HepG2 (cell line): ENCODE measurements around the gene ATP5MC2. TPM values are rescaled to one million over a fixed set of nuclear protein-coding genes. Genes with fewer than 3 reads are reported as not detected.

ENCODE experiments used
- ATAC-seq: fragments of 200-7000 bp; cut with Tn5 transposase; 3 replicates; pipeline ENCODE4 v1.9.1; 2020; ENCODE audit warnings: mild to moderate bottlenecking, moderate library complexity
- BruUV-seq: library from RNA; stranded (reverse); fragments of 400-500 nt; replicated peaks from 2 replicates; lab custom pipeline; 2021; lab: Mats Ljungman, UMichigan
- CTCF ChIA-PET: fragments of 300-600 bp; formaldehyde crosslinking; extraction: SDS; loops from one replicate; lab custom pipeline; 2021; ENCODE audit warnings: low total read pairs, inconsistent platforms, low intra/inter-chr PET ratio; lab: Yijun Ruan, JAX
- POLR2A ChIA-PET: fragments of 350-600 bp; sonication (Branson Sonifier 250); formaldehyde crosslinking; loops from one replicate; lab custom pipeline; 2020; ENCODE audit warnings: antibody characterized with exemption, inconsistent platforms; lab: Yijun Ruan, JAX
- DNase-seq: peaks from one replicate; pipeline ENCODE4 v3.0.0-alpha.2; 2015; ENCODE audit warnings: low spot score
- FAIRE-seq: peaks from 3 replicates; lab custom pipeline; 2011; peaks lifted over from hg19 to GRCh38; lab: Jason Lieb, UNC
- H2AFZ ChIP-seq: one replicate; pipeline ENCODE4 v1.6.1; 2011; ENCODE audit warnings: low read length, inconsistent platforms
- H3K27ac ChIP-seq: fragments of 300-600 bp; 3 replicates; pipeline ENCODE4 v1.8.0; 2011; ENCODE audit warnings: mixed run types, mild to moderate bottlenecking, mixed read lengths, low read length, inconsistent platforms; ENCODE audit not compliant: insufficient read depth; ENCODE audit errors: extremely low read length
- H3K27me3 ChIP-seq, 2 experiments: fragments of 200-600 bp in 1 of 2; 2 replicates in 1 of 2; 3 replicates in 1 of 2; pipeline versions ENCODE4 v1.6.0 to v1.8.0; 2011; ENCODE audit warnings: low read length in 2 of 2, mild to moderate bottlenecking in 2 of 2, moderate library complexity in 2 of 2, inconsistent platforms in 1 of 2; ENCODE audit not compliant: insufficient read depth in 2 of 2, control insufficient read depth in 1 of 2
- H3K36me3 ChIP-seq, 2 experiments: fragments of 200-600 bp in 1 of 2; replicated peaks in 1 of 2; 2 replicates in 1 of 2; 3 replicates in 1 of 2; pipeline versions ENCODE4 v1.5.1 to v1.8.0; 2011; ENCODE audit warnings: low read length in 2 of 2, inconsistent platforms in 1 of 2; ENCODE audit not compliant: insufficient read depth in 2 of 2, control insufficient read depth in 1 of 2
- H3K4me1 ChIP-seq: 2 replicates; pipeline ENCODE4 v1.5.1; 2012; ENCODE audit warnings: low read length, inconsistent platforms; ENCODE audit not compliant: insufficient read depth
- H3K4me2 ChIP-seq: 2 replicates; pipeline ENCODE4 v1.6.0; 2011; ENCODE audit warnings: low read depth, low read length, inconsistent platforms
- H3K4me3 ChIP-seq, 3 experiments: fragments of 200-600 bp in 1 of 3; sonication (generic), shearing (Covaris generic) in 1 of 3; replicated peaks in 1 of 3; 2 replicates each; pipeline ENCODE4 v1.5.1; 2011 to 2016; ENCODE audit warnings: low read length in 3 of 3, inconsistent platforms in 2 of 3, low read depth in 2 of 3, mild to moderate bottlenecking in 2 of 3, control low read depth in 1 of 3, mixed read lengths in 1 of 3; ENCODE audit not compliant: insufficient read depth in 1 of 3
- H3K79me2 ChIP-seq: one replicate; pipeline ENCODE4 v1.6.1; 2011; ENCODE audit warnings: low read length, inconsistent platforms; ENCODE audit not compliant: insufficient read depth
- H3K9ac ChIP-seq: 2 replicates; pipeline ENCODE4 v1.6.0; 2011; ENCODE audit warnings: mild to moderate bottlenecking, low read depth, low read length, inconsistent platforms; ENCODE audit not compliant: insufficient read depth
- H3K9me3 ChIP-seq: 2 replicates; pipeline ENCODE4 v1.5.1; 2012; ENCODE audit warnings: mild to moderate bottlenecking, low read length
- H4K20me1 ChIP-seq: 2 replicates; pipeline ENCODE4 v1.6.0; 2011; ENCODE audit warnings: inconsistent platforms, mild to moderate bottlenecking, low read length, moderate library complexity; ENCODE audit not compliant: insufficient read depth
- CHD2 ChIP-seq: IDR thresholded peaks from 2 replicates; pipeline ENCODE4 v1.6.1; 2011; ENCODE audit warnings: low read depth, low read length, improper control_type of control experiment
- FOXJ3 ChIP-seq: sonication (generic); formaldehyde crosslinking; IDR thresholded peaks from 2 replicates; pipeline ENCODE4 v1.4.0; 2020; ENCODE audit warnings: missing genetic modification reagents, mild to moderate bottlenecking, borderline replicate concordance
- PAWR ChIP-seq: sonication (generic); formaldehyde crosslinking; IDR thresholded peaks from 2 replicates; pipeline ENCODE4 v1.4.0; 2020; ENCODE audit warnings: missing genetic modification reagents, mild to moderate bottlenecking, borderline replicate concordance
- REPIN1 ChIP-seq: sonication (generic); formaldehyde crosslinking; IDR thresholded peaks from 2 replicates; pipeline ENCODE4 v1.8.0; 2022; ENCODE audit warnings: missing genetic modification reagents, low read depth, mild to moderate bottlenecking, borderline replicate concordance
- RXRA ChIP-seq: sonication (generic); formaldehyde crosslinking; IDR thresholded peaks from 2 replicates; pipeline ENCODE4 v1.5.1; 2020; ENCODE audit warnings: missing genetic modification reagents
- SIN3B ChIP-seq: fragments of 150-350 bp; IDR thresholded peaks from 2 replicates; pipeline ENCODE4 v1.6.1; 2014; ENCODE audit warnings: low read length
- SOX13 ChIP-seq, 3 experiments: fragments of 450-650 bp in 1 of 3; sonication (generic) in 1 of 3; formaldehyde crosslinking in 1 of 3; IDR thresholded peaks in 2 of 3; conservative IDR thresholded peaks in 1 of 3; 2 replicates each; pipeline versions ENCODE4 v1.5.0 to v1.6.1; 2016 to 2020; ENCODE audit warnings: antibody characterized with exemption in 1 of 3, mild to moderate bottlenecking in 1 of 3, missing compliant biosample characterization in 1 of 3, missing genetic modification reagents in 1 of 3, moderate library complexity in 1 of 3
- THAP11 ChIP-seq: IDR thresholded peaks from 2 replicates; pipeline ENCODE4 v1.6.1; 2016; ENCODE audit warnings: missing biosample characterization, missing genetic modification reagents
- ZC3H4 ChIP-seq: sonication (generic); formaldehyde crosslinking; IDR thresholded peaks from 2 replicates; pipeline ENCODE4 v1.4.0; 2020; ENCODE audit warnings: missing genetic modification reagents, borderline replicate concordance
- ZNF136 ChIP-seq: sonication (generic); formaldehyde crosslinking; IDR thresholded peaks from 2 replicates; pipeline ENCODE4 v1.8.1; 2022; ENCODE audit warnings: low read depth, mild to moderate bottlenecking, moderate library complexity, missing genetic modification reagents
- ZNF180 ChIP-seq: sonication (generic); formaldehyde crosslinking; IDR thresholded peaks from 2 replicates; pipeline ENCODE4 v1.4.0; 2020; ENCODE audit warnings: low read depth, missing genetic modification reagents, borderline replicate concordance
- ZNF335 ChIP-seq: sonication (generic); formaldehyde crosslinking; IDR thresholded peaks from 2 replicates; pipeline ENCODE4 v1.4.0; 2020; ENCODE audit warnings: missing genetic modification reagents
- ZNF501 ChIP-seq: sonication (generic); formaldehyde crosslinking; IDR thresholded peaks from 2 replicates; pipeline ENCODE4 v1.5.1; 2020; ENCODE audit warnings: mild to moderate bottlenecking, moderate library complexity, missing genetic modification reagents
- ZNF678 ChIP-seq: sonication (generic); formaldehyde crosslinking; IDR thresholded peaks from 2 replicates; pipeline ENCODE4 v1.4.0; 2020; ENCODE audit warnings: mild to moderate bottlenecking, missing genetic modification reagents
- ZNF720 ChIP-seq: sonication (generic); formaldehyde crosslinking; IDR thresholded peaks from 2 replicates; pipeline ENCODE4 v1.4.0; 2020; ENCODE audit warnings: missing genetic modification reagents
- ZSCAN20 ChIP-seq: sonication (generic); formaldehyde crosslinking; IDR thresholded peaks from 2 replicates; pipeline ENCODE4 v1.4.0; 2020; ENCODE audit warnings: missing genetic modification reagents, mild to moderate bottlenecking, borderline replicate concordance
- ZSCAN29 ChIP-seq: sonication (generic); formaldehyde crosslinking; conservative IDR thresholded peaks from 2 replicates; pipeline ENCODE4 v1.4.0; 2020; ENCODE audit warnings: mild to moderate bottlenecking, missing genetic modification reagents
- ZSCAN9 ChIP-seq: IDR thresholded peaks from 2 replicates; pipeline ENCODE4 v1.6.1; 2016; ENCODE audit warnings: borderline replicate concordance
- WGBS: methylation state at CpG from one replicate; pipeline ENCODE4 v1.1.6; 2017; ENCODE audit warnings: low lambda C conversion rate; 5-methylcytosine and 5-hydroxymethylcytosine counted together
- in situ Hi-C: cut with HindIII; loops from 2 replicates; pipeline ENCODE4 v1.10.0; 2017; ENCODE audit warnings: low pct_unique_long_range_greater_than_20kb; ENCODE audit not compliant: extremely low pct_ligation_motif_present
- intact Hi-C: fragments of 100-400 bp; cut with micrococcal nuclease; formaldehyde crosslinking; loops from one replicate; pipeline ENCODE4 v1.10.0; 2022; ENCODE audit not compliant: unreplicated experiment
- polyA plus RNA-seq, 8 experiments: library from polyadenylated mRNA; depleted of rRNA in 3 of 8; stranded (reverse) in 7 of 8; unstranded in 1 of 8; fragments of >200 nt; fragmentation: Illumina TruSeq in 4 of 8; extraction: Trizol in 4 of 8; gene quantifications; 2 replicates each; pipeline versions ENCODE4 v1.2.1 to v1.2.3, GENCODE V29; 2011 to 2016; ENCODE audit warnings: low read depth in 4 of 8, missing spikeins in 1 of 8, mixed read lengths in 1 of 8; ENCODE audit not compliant: insufficient read depth in 1 of 8
- total RNA-seq, 5 experiments: library from RNA; depleted of rRNA; stranded (reverse); fragments of >200 nt; fragmentation: Illumina TruSeq; extraction: Trizol; gene quantifications; 2 replicates each; pipeline ENCODE4 v1.2.3, GENCODE V29; 2016; ENCODE audit warnings: low read depth in 1 of 5
- TF ChIP-seq, protein P1 (sequence below): sonication (generic); formaldehyde crosslinking; IDR thresholded peaks from 2 replicates; pipeline ENCODE4 v1.5.1; 2020; ENCODE audit warnings: missing genetic modification reagents, mild to moderate bottlenecking, borderline replicate concordance

The ATP5MC2 gene
- total and polyA plus RNA-seq, 2 of the 13 experiments (the other 11 are each of a cell fraction or from before 2014, with no cell fraction given) = 230 to 257 TPM

DNA sequence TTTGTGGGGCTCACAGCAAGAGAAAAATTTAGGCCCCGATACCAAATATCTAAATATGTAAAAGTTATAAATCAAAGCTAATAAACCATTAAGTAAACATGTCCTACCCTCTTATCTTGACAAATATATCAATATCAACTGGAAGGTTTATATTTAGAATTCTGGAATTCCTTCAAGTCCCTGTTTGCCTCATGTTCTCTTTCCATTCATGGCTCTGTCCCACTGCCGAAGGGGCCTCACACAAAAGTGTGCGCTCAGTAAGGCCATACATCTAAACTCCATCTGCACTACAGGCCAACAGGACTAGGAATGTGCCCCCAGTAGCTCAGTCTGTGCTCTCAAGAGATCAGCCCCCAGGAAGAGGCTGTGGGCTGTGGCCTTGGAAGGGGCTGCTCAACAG lies 10.6 kb upstream of the ATP5MC2 start:
- Histone ChIP-seq H3K79me2 (no peaks in the 10 kb centered on the region), H4K20me1 (no peaks in the 10 kb centered on the region), H3K4me1 (no peaks in the 10 kb centered on the region), H3K36me3 (no peaks in the 10 kb centered on the region), H3K27me3 (no peaks in the 10 kb centered on the region; a peak in 2 of 5 replicates)
- no TSS peak for BruUV-seq
- WGBS = 51% methylated on average over 3 of the region's 3 CpGs
- FAIRE-seq = no peak
- intact Hi-C loops = no loop called here
- TF ChIP-seq REPIN1 (CRISPR knock-in tag) (no peak), ZNF720 (CRISPR knock-in tag) (no peak), THAP11 (CRISPR knock-in tag) (no peak), ZSCAN9 (no peak), ZC3H4 (CRISPR knock-in tag) (no peak), ZNF501 (CRISPR knock-in tag) (no peak), SOX13 (IDR thresholded peaks at IDR 0.05) (no peak), SOX13 (CRISPR knock-in tag; conservative IDR thresholded peaks at IDR 0.05 in 1 of 2, IDR thresholded peaks at IDR 0.05 in 1 of 2) (no peak), CHD2 (no peak), PAWR (CRISPR knock-in tag) (no peak), FOXJ3 (no peak), ZNF136 (CRISPR knock-in tag) (no peak), ZNF678 (no peak), SIN3B (no peak), ZNF180 (CRISPR knock-in tag) (no peak), ZSCAN20 (CRISPR knock-in tag) (no peak), ZNF335 (CRISPR knock-in tag) (no peak), RXRA (CRISPR knock-in tag) (no peak), ZSCAN29 (CRISPR knock-in tag) (no peak)
- TF ChIP-seq, protein P1, sequence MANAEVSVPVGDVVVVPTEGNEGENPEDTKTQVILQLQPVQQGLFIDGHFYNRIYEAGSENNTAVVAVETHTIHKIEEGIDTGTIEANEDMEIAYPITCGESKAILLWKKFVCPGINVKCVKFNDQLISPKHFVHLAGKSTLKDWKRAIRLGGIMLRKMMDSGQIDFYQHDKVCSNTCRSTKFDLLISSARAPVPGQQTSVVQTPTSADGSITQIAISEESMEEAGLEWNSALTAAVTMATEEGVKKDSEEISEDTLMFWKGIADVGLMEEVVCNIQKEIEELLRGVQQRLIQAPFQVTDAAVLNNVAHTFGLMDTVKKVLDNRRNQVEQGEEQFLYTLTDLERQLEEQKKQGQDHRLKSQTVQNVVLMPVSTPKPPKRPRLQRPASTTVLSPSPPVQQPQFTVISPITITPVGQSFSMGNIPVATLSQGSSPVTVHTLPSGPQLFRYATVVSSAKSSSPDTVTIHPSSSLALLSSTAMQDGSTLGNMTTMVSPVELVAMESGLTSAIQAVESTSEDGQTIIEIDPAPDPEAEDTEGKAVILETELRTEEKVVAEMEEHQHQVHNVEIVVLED (CRISPR knock-in tag) = no peak
- TF ChIP-seq, all 625 proteins: peak for 0
- Histone ChIP-seq H3K4me2 (no peak overlapping the region), H3K27ac (no peak overlapping the region), H3K9ac (no peak overlapping the region), H3K4me3 (no peak overlapping the region), H2AFZ (no peak overlapping the region), H3K9me3 (no peaks in the 10 kb centered on the region)
- ChIA-PET CTCF (no interaction called here), POLR2A (no interaction called here)
- in situ Hi-C loops = no loop called here
- ATAC-seq = no peak
- no peak for DNase-seq
